SK-N-SH treated with all-trans-retinoic acid at 6 μM for 48 hours (cell line): Measurements from ENCODE around the gene ARHGAP22.
A peak's percentile ranks its signal among the peaks of the same experiment; 100 is the strongest.

Source experiments
- ATAC-seq: fragments of 200-7000 bp; cut with Tn5 transposase; 3 replicates; pipeline ENCODE4 v1.9.1; 2020; ENCODE audit warnings: mild to moderate bottlenecking, moderate library complexity
- ARNTL ChIP-seq: fragments of 450-650 bp; formaldehyde crosslinking; IDR thresholded peaks from 2 replicates; pipeline ENCODE4 v1.5.0; 2020; ENCODE audit warnings: low read depth, mild to moderate bottlenecking, moderate library complexity, borderline replicate concordance
- BACH2 ChIP-seq: fragments of 250-450 bp; sonication (Bioruptor Pico); IDR thresholded peaks from 2 replicates; pipeline ENCODE4 v1.9.0; 2021; ENCODE audit warnings: mild to moderate bottlenecking, borderline replicate concordance
- ESRRG ChIP-seq: fragments of 250-450 bp; sonication (Bioruptor Pico); IDR thresholded peaks from 2 replicates; pipeline ENCODE4 v1.6.1; 2021; ENCODE audit warnings: mild to moderate bottlenecking
- ISL1 ChIP-seq: fragments of 250-450 bp; sonication (Bioruptor Pico); IDR thresholded peaks from 2 replicates; pipeline ENCODE4 v2.1.2; 2022; ENCODE audit warnings: mild to moderate bottlenecking, moderate library complexity
- OSR1 ChIP-seq: fragments of 250-450 bp; sonication (Bioruptor Pico); IDR thresholded peaks from 2 replicates; pipeline ENCODE4 v1.8.0; 2022; ENCODE audit warnings: moderate library complexity, mild to moderate bottlenecking, inconsistent platforms
- PATZ1 ChIP-seq: fragments of 250-450 bp; sonication (Bioruptor Pico); IDR thresholded peaks from 2 replicates; pipeline ENCODE4 v1.8.0; 2020; ENCODE audit warnings: mild to moderate bottlenecking, moderate library complexity, borderline replicate concordance
- POU6F1 ChIP-seq: fragments of 250-450 bp; sonication (Bioruptor Pico); IDR thresholded peaks from 2 replicates; pipeline ENCODE4 v1.8.0; 2021; ENCODE audit warnings: low read depth, mild to moderate bottlenecking, moderate library complexity, borderline replicate concordance
- PPARA ChIP-seq: fragments of 250-450 bp; sonication (Bioruptor Pico); IDR thresholded peaks from 2 replicates; pipeline ENCODE4 v1.5.0; 2020; ENCODE audit warnings: mild to moderate bottlenecking, borderline replicate concordance
- RARB ChIP-seq: fragments of 250-450 bp; sonication (Bioruptor Pico); IDR thresholded peaks from 2 replicates; pipeline ENCODE4 v1.8.0; 2021; ENCODE audit warnings: mild to moderate bottlenecking, moderate library complexity
- SNAI2 ChIP-seq: fragments of 250-450 bp; sonication (Bioruptor Pico); IDR thresholded peaks from 2 replicates; pipeline ENCODE4 v1.5.0; 2020; ENCODE audit warnings: mild to moderate bottlenecking, moderate library complexity
- TCF4 ChIP-seq: fragments of 250-450 bp; sonication (Bioruptor Pico); IDR thresholded peaks from 2 replicates; pipeline ENCODE4 v1.8.0; 2021; ENCODE audit warnings: mild to moderate bottlenecking, moderate library complexity, borderline replicate concordance
- TOX ChIP-seq: fragments of 250-450 bp; sonication (Bioruptor Pico); IDR thresholded peaks from 2 replicates; pipeline ENCODE4 v1.8.0; 2021; ENCODE audit warnings: mild to moderate bottlenecking, moderate library complexity, borderline replicate concordance
- ZC3H10 ChIP-seq: fragments of 250-450 bp; sonication (Bioruptor Pico); IDR thresholded peaks from 2 replicates; pipeline ENCODE4 v1.5.1; 2021; ENCODE audit warnings: mild to moderate bottlenecking, moderate library complexity
- ZFP3 ChIP-seq: fragments of 250-450 bp; sonication (Bioruptor Pico); IDR thresholded peaks from 2 replicates; pipeline ENCODE4 v1.5.0; 2020; ENCODE audit warnings: mild to moderate bottlenecking, moderate library complexity
- ZFP30 ChIP-seq: fragments of 450-650 bp; formaldehyde crosslinking; IDR thresholded peaks from 2 replicates; pipeline ENCODE4 v1.5.0; 2022; ENCODE audit warnings: mild to moderate bottlenecking, moderate library complexity
- ZNF565 ChIP-seq: fragments of 450-650 bp; formaldehyde crosslinking; conservative IDR thresholded peaks from 2 replicates; pipeline ENCODE4 v1.5.0; 2020; ENCODE audit warnings: low read depth, mild to moderate bottlenecking, moderate library complexity
- ZNF70 ChIP-seq: fragments of 450-650 bp; formaldehyde crosslinking; IDR thresholded peaks from 2 replicates; pipeline ENCODE4 v1.5.0; 2020; ENCODE audit warnings: mild to moderate bottlenecking, moderate library complexity
- TF ChIP-seq, protein P1 (sequence below): fragments of 250-450 bp; sonication (Bioruptor Pico); IDR thresholded peaks from 2 replicates; pipeline ENCODE4 v1.5.1; 2021; ENCODE audit warnings: mild to moderate bottlenecking, moderate library complexity
- TF ChIP-seq, protein P2 (sequence below): fragments of 250-450 bp; sonication (Bioruptor Pico); IDR thresholded peaks from 2 replicates; pipeline ENCODE4 v1.5.1; 2020; ENCODE audit warnings: low read depth, mild to moderate bottlenecking, moderate library complexity

The ARHGAP22 gene

GRCh38 chr10:48612236-48612943 lies 7.5 kb upstream of the ARHGAP22 start:
- TF ChIP-seq SNAI2 (CRISPR knock-in tag) (no peak), OSR1 (CRISPR knock-in tag) (no peak), ZFP30 (CRISPR knock-in tag) (no peak), ISL1 (CRISPR knock-in tag) (no peak), TOX (CRISPR knock-in tag) (no peak), ZC3H10 (CRISPR knock-in tag) (no peak), ESRRG (no peak), ZFP3 (CRISPR knock-in tag) (no peak), POU6F1 (CRISPR knock-in tag) (no peak)
- TF ChIP-seq, protein P1, sequence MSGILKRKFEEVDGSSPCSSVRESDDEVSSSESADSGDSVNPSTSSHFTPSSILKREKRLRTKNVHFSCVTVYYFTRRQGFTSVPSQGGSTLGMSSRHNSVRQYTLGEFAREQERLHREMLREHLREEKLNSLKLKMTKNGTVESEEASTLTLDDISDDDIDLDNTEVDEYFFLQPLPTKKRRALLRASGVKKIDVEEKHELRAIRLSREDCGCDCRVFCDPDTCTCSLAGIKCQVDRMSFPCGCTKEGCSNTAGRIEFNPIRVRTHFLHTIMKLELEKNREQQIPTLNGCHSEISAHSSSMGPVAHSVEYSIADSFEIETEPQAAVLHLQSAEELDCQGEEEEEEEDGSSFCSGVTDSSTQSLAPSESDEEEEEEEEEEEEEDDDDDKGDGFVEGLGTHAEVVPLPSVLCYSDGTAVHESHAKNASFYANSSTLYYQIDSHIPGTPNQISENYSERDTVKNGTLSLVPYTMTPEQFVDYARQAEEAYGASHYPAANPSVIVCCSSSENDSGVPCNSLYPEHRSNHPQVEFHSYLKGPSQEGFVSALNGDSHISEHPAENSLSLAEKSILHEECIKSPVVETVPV (CRISPR knock-in tag) = no peak
- ATAC-seq = peak; percentile 52; the same call in 2 of the 3 replicates

GRCh38 chr10:48611133-48611532 lies 6.3 kb upstream of the ARHGAP22 start:
- TF ChIP-seq, protein P1 (CRISPR knock-in tag) = no peak
- TF ChIP-seq, protein P2, sequence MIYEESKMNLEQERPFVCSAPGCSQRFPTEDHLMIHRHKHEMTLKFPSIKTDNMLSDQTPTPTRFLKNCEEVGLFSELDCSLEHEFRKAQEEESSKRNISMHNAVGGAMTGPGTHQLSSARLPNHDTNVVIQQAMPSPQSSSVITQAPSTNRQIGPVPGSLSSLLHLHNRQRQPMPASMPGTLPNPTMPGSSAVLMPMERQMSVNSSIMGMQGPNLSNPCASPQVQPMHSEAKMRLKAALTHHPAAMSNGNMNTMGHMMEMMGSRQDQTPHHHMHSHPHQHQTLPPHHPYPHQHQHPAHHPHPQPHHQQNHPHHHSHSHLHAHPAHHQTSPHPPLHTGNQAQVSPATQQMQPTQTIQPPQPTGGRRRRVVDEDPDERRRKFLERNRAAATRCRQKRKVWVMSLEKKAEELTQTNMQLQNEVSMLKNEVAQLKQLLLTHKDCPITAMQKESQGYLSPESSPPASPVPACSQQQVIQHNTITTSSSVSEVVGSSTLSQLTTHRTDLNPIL (CRISPR knock-in tag) = no peak
- TF ChIP-seq TOX (CRISPR knock-in tag) (no peak), TCF4 (CRISPR knock-in tag) (no peak), PATZ1 (CRISPR knock-in tag) (no peak), BACH2 (CRISPR knock-in tag) (no peak), ZC3H10 (CRISPR knock-in tag) (no peak), RARB (CRISPR knock-in tag) (no peak), OSR1 (CRISPR knock-in tag) (no peak), ZNF565 (no peak), SNAI2 (CRISPR knock-in tag) (no peak), ISL1 (CRISPR knock-in tag) (no peak), PPARA (CRISPR knock-in tag) (no peak)
- TF ChIP-seq, all 23 proteins: peak for 0
- no peak for ATAC-seq

GRCh38 chr10:48610585-48611093 lies 5.8 kb upstream of the ARHGAP22 start:
- TF ChIP-seq PPARA (CRISPR knock-in tag) = no peak
- TF ChIP-seq ZNF70 = no peak
- no peak for TF ChIP-seq TCF4 (CRISPR knock-in tag)
- TF ChIP-seq ZNF565 = no peak
- no peak for TF ChIP-seq BACH2 (CRISPR knock-in tag)
- TF ChIP-seq, protein P2 (CRISPR knock-in tag) = no peak
- no peak for TF ChIP-seq ARNTL
- ATAC-seq = no peak
